ENCODE results near the gene UBE2Z. TPM values are rescaled to one million over a fixed set of nuclear protein-coding genes. Genes with fewer than 3 reads are reported as not detected.
A peak's percentile ranks its signal among the peaks of the same experiment; 100 is the strongest.

Gene UBE2Z
- total and polyA plus RNA-seq, 2 of the 4 experiments (the other 2 are of a cell fraction), result 68.5 to 126 TPM

DNA sequence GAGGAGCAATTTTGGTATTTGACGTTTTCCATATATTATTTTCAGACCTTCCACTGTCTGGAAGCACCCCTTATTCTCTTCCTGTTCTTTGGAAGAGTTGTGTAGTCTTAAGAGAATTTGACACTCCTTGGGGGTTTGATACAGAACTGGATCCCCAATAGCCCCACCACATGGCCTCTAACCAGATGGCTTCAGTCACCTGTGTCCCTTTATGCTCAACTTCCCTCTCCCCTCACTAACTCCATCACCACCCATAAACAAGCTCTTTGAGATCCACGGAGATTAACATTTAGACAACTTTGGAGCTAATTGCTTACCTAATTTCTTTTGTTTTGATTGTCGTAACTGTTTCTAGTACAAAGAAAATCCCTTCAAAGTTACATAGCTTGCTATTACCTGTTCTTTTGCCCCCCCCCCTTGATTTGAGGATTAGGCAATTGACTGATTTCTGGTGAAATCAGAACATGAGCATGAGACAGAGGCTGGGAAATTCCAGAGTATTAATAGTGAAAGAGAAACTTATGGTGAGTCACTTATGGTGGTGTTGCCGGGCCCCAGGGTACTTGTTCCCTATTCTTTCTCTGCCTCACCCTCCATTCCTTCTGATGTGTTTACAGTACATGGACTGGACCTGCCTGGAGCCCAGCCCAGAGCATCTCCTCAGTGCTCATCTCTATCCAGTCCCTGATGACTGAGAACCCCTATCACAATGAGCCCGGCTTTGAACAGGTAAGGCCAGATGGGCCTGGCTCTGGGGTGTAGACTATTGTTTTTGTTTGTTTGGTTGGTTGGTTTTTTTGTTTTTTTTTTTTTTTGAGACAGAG lies 7.5 kb downstream of the UBE2Z start:
- peak overlapping the region; percentile 77 for H2BK5ac ChIP-seq (ENCODE audit: low read depth, low read length, poor library complexity, severe bottlenecking)
- H2BK15ac ChIP-seq (ENCODE audit: low read depth, low read length), result peak overlapping the region; percentile 34; the same call in 1 of the 3 replicates
- H3K56ac ChIP-seq (ENCODE audit: extremely low read depth, insufficient read depth, low read length), result no peak overlapping the region
- peak overlapping the region; percentile 75 for H2AK9ac ChIP-seq (replicated peaks; ENCODE audit: low read depth, low read length, poor library complexity)
- peaks cover 73% of the 10 kb centered on the region for H4K20me1 ChIP-seq (ENCODE audit: insufficient read depth, low read length)
- peak overlapping the region; percentile 69 for H2BK20ac ChIP-seq (ENCODE audit: low read depth, low read length)
- H3K9me3 ChIP-seq (ENCODE audit: control insufficient read depth, insufficient read depth, low read length), result no peaks in the 10 kb centered on the region
- in situ Hi-C loops (cut with MboI; ENCODE audit: low sequenced_read_pairs) (no loop called here), dilution Hi-C loops (cut with HindIII; ENCODE audit: low sequenced_read_pairs, unreplicated experiment) (loop anchor here (25.0 kb wide), 1 partner anchor 122 kb away; no protein-coding TSS in a partner anchor), intact Hi-C loops (cut with micrococcal nuclease) (no loop called here)
- H2BK120ac ChIP-seq (ENCODE audit: low read depth, low read length), result peak overlapping the region; percentile 77
- no TSS peak for BruUV-seq (replicated peaks)
- H3K23ac ChIP-seq (ENCODE audit: low read depth, low read length), result peak overlapping the region; percentile 73; the same call in 1 of the 2 replicates
- peak overlapping the region; percentile 69; the same call in 1 of the 2 replicates for H3K27ac ChIP-seq (ENCODE audit: insufficient read depth, low read length)
- WGBS, 2 experiments (ENCODE audit: extremely low coverage in 2 of 2, insufficient read length in 1 of 2), result no CpG with 5 or more reads among the region's 5 CpGs
- peaks cover 12% of the 10 kb centered on the region for H3K9me1 ChIP-seq (ENCODE audit: insufficient read depth, low read length)
- peaks cover 58% of the 10 kb centered on the region for H3K36me3 ChIP-seq (ENCODE audit: control insufficient read depth, insufficient read depth, low read length)
- CTCF ChIA-PET, result no interaction called here
- H4K8ac ChIP-seq (ENCODE audit: low read depth in 2 of 2, low read length in 2 of 2), result peak overlapping the region in 1 of 2 experiments; percentile 75; a peak in 2 of 4 replicates
- H3K4me2 ChIP-seq (ENCODE audit: low read depth, low read length), result peak overlapping the region; percentile 45
- H3K14ac ChIP-seq (replicated peaks; ENCODE audit: low read depth, low read length), result no peak overlapping the region
- no peaks in the 10 kb centered on the region for H3K27me3 ChIP-seq (ENCODE audit: control insufficient read depth, insufficient read depth, low read length)
- H3K4me1 ChIP-seq (ENCODE audit: control insufficient read depth, insufficient read depth, low read length), result peaks cover 11% of the 10 kb centered on the region
- no peak overlapping the region for H2AFZ ChIP-seq (replicated peaks; ENCODE audit: low read length, poor library complexity)
- H4K5ac ChIP-seq (ENCODE audit: low read depth, low read length), result no peak overlapping the region; the same call in 1 of the 2 replicates
- H2AK5ac ChIP-seq (ENCODE audit: low read depth, low read length), result peak overlapping the region; percentile 63; the same call in 1 of the 2 replicates
- POLR2A ChIA-PET (ENCODE audit: unreplicated experiment), result no interaction called here
- peaks cover 20 to 84% of the 10 kb centered on the region in 2 experiments for H3K79me1 ChIP-seq (ENCODE audit: low read depth in 1 of 2, low read length in 2 of 2)
- no peak overlapping the region for H3K4me3 ChIP-seq (ENCODE audit: insufficient read depth, low read depth, low read length)
- H3K4ac ChIP-seq (ENCODE audit: low read depth, low read length), result peak overlapping the region; percentile 80
- DNase-seq (peak; percentile 93), ATAC-seq (ENCODE audit: low read depth) (peak; percentile 94)
- peak overlapping the region; percentile 50; the same call in 1 of the 2 replicates for H4K91ac ChIP-seq (ENCODE audit: insufficient read depth, low read depth, low read length)
- no peak overlapping the region for H3K9ac ChIP-seq (ENCODE audit: low read depth, low read length)
- no peak overlapping the region for H3K18ac ChIP-seq (ENCODE audit: low read depth, low read length)
- TF ChIP-seq RCOR1 (IDR thresholded peaks at IDR 0.05; ENCODE audit: insufficient replicate concordance, low read length), result no peak
- TF ChIP-seq MAZ (IDR thresholded peaks at IDR 0.05; ENCODE audit: borderline replicate concordance, low read depth, low read length), result peak; percentile 48; the same call in 1 of the 2 replicates
- TF ChIP-seq FOS (IDR thresholded peaks at IDR 0.05; ENCODE audit: low read depth, low read length), result peak; percentile 77; the same call in 1 of the 2 replicates
- no peak for TF ChIP-seq MAFK (IDR thresholded peaks at IDR 0.05; ENCODE audit: low read depth, low read length)
- 0 out of 2 replicates have a peak, but pooled peaks have one; percentile 24 for TF ChIP-seq SMC3 (IDR thresholded peaks at IDR 0.05; ENCODE audit: low read depth, low read length)
- 0 out of 2 replicates have a peak, but pooled peaks have one; percentile 29 for TF ChIP-seq MXI1 (IDR thresholded peaks at IDR 0.05; ENCODE audit: borderline replicate concordance, low read depth, low read length)
- TF ChIP-seq, protein P1, sequence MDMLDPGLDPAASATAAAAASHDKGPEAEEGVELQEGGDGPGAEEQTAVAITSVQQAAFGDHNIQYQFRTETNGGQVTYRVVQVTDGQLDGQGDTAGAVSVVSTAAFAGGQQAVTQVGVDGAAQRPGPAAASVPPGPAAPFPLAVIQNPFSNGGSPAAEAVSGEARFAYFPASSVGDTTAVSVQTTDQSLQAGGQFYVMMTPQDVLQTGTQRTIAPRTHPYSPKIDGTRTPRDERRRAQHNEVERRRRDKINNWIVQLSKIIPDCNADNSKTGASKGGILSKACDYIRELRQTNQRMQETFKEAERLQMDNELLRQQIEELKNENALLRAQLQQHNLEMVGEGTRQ (IDR thresholded peaks at IDR 0.05; ENCODE audit: low read depth, low read length), result no peak
- no peak for TF ChIP-seq RFX5 (IDR thresholded peaks at IDR 0.05; ENCODE audit: low read depth, low read length)
- TF ChIP-seq, protein P2, sequence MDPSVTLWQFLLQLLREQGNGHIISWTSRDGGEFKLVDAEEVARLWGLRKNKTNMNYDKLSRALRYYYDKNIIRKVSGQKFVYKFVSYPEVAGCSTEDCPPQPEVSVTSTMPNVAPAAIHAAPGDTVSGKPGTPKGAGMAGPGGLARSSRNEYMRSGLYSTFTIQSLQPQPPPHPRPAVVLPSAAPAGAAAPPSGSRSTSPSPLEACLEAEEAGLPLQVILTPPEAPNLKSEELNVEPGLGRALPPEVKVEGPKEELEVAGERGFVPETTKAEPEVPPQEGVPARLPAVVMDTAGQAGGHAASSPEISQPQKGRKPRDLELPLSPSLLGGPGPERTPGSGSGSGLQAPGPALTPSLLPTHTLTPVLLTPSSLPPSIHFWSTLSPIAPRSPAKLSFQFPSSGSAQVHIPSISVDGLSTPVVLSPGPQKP (IDR thresholded peaks at IDR 0.05; ENCODE audit: borderline replicate concordance, low read depth, low read length), result no peak
- no peak for TF ChIP-seq BHLHE40 (IDR thresholded peaks at IDR 0.05; ENCODE audit: low read depth, low read length)
- TF ChIP-seq, protein P3, sequence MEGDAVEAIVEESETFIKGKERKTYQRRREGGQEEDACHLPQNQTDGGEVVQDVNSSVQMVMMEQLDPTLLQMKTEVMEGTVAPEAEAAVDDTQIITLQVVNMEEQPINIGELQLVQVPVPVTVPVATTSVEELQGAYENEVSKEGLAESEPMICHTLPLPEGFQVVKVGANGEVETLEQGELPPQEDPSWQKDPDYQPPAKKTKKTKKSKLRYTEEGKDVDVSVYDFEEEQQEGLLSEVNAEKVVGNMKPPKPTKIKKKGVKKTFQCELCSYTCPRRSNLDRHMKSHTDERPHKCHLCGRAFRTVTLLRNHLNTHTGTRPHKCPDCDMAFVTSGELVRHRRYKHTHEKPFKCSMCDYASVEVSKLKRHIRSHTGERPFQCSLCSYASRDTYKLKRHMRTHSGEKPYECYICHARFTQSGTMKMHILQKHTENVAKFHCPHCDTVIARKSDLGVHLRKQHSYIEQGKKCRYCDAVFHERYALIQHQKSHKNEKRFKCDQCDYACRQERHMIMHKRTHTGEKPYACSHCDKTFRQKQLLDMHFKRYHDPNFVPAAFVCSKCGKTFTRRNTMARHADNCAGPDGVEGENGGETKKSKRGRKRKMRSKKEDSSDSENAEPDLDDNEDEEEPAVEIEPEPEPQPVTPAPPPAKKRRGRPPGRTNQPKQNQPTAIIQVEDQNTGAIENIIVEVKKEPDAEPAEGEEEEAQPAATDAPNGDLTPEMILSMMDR (conservative IDR thresholded peaks at IDR 0.05; ENCODE audit: low read depth, low read length), result no peak
- no peak for TF ChIP-seq POLR2A (IDR thresholded peaks at IDR 0.05; ENCODE audit: low read depth, low read length)
- peak; percentile 96 for TF ChIP-seq CEBPB (IDR thresholded peaks at IDR 0.05; ENCODE audit: low read depth, low read length)

Data from IMR-90 (cell line).